ENCODE data around the gene GNAS.
"Not testable (repeated sequence)": the region's sequence is repeated elsewhere in the genome, so short reads cannot be mapped to it uniquely, and the experiment has no call there.

The GNAS gene

GRCh38 chr20:58938078-58938477 is 85.6 kb downstream of the GNAS start:
- no peak for DNase-seq

GRCh38 chr20:58938541-58938940 is 86.0 kb downstream of the GNAS start:
- DNase-seq = no peak

- DNase-seq = no peak
Observed at GRCh38 chr20:58941471-58941870, 89.0 kb downstream of the GNAS start.

DNA sequence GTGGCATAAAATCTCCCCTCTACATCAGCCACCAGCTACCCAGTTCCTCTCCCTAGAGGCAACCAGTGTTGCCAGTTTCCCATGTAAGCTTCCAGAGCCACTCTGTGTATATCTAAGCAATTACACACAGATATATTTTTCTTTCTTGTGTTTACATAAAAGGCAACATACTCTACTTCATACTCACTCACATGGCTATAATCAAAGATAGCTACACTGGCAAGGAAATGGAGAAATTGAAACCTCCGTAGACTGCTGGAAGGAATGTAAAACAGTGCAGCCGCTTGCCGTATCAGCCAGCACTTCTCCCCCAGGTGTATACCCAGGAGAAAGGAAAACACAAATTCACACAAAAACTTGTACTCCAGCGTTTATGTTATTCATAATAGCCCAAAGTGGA is 90.0 kb downstream of the GNAS start:
- DNase-seq = no peak

GRCh38 chr20:58944610-58945009 is 92.1 kb downstream of the GNAS start:
- no peak for DNase-seq

DNA sequence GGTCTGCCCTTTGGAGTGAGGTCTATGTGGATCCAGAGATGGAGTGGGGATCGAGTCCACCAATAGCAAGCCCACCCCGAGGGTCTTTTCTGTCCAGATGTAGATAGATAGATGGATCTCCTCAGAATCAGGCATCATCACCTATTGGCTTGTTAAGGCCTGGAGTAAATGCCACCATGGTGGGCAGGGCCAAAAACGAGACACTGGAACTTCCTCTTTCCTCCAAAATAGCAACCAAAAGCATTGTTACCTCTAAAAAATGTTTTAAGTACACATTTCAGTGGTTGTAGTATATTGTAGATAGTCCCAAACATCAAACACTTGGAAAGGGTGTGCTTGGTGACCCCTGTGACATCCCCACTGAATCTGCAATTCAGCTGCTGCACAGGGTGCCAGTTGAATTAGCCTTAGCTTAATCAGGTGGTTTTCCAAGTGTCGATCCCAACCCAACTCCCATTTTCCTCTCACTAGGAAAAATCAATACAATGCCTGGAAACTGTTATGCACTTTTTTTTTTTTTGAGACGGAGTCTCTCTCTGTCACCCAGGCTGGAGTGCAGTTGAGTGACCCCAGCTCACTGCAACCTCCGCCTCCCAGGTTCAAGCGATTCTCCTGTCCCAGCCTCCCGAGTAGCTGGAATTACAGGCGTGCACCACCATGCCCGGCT is 93.6 kb downstream of the GNAS start:
- no peak for DNase-seq

- DNase-seq = not testable (repeated sequence)
Observed at GRCh38 chr20:58947797-58948388, 95.4 kb downstream of the GNAS start.

GRCh38 chr20:58950603-58951002 is 98.1 kb downstream of the GNAS start:
- DNase-seq = no peak

DNA sequence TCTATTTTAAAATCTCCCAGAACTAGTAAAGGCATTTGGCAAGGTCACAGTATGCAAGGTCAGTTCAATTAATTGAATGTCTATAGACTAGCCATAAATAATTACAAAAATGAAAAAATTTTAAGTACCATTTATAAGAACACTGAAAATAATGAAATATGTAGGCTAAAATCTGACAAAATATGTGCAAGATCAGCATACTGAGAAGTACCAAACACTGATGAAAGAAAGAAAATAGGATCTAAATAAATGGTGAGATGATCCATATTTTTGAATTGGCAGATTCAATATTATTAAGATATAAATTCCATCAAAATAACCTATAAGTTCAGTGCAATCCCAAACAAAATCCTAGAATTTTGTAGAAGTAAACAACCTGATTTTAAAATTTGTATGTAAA is 100.5 kb downstream of the GNAS start:
- no peak for DNase-seq

GRCh38 chr20:58956078-58956477 is 103.6 kb downstream of the GNAS start:
- DNase-seq = no peak

GRCh38 chr20:58959652-58960051 is 107.1 kb downstream of the GNAS start:
- no peak for DNase-seq

Measured in fibroblast of skin of abdomen (primary cell).